NCI-H2196 treated with DMSO at 0.1 percent for 48 hours (cell line): ENCODE data around the gene SHISA9.

Experiments
- DNase-seq: peaks from one replicate; lab custom pipeline; 2025; ENCODE audit not compliant: unreplicated experiment; lab: John Stamatoyannopoulos, UW

SHISA9 gene

DNA sequence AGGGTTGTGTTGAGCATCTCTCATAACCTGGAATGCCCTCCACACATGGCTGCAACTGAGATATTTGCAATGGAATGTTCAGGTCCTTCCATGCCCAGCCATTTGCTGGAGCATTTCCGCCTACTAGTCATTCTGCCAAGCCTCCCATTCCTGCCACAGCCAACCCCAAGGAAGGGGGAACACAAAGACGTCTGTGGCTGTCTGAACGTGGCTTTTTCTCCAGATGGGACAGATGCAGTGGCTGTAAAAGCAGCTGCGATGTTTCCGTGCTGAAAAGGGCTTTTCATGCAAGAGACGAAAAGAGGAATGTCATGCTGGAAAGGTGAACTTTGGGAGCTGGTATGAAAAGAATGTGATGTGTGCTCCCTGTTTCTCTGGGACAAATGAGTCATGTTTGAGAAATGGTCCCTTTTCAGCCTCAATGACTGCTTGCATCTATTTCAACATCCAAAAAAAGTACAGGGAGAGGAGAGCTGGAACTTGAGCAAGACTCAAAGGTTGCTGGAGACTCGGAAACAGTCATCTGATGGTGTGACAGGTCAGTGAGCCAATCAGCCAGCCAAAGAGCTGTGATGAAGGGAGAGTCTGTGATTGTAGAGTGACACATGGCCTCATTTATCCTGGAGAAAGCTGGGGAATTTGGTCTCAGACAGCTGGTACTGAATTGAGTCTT, 208.9 kb downstream of the SHISA9 start:
- DNase-seq = no peak

DNA sequence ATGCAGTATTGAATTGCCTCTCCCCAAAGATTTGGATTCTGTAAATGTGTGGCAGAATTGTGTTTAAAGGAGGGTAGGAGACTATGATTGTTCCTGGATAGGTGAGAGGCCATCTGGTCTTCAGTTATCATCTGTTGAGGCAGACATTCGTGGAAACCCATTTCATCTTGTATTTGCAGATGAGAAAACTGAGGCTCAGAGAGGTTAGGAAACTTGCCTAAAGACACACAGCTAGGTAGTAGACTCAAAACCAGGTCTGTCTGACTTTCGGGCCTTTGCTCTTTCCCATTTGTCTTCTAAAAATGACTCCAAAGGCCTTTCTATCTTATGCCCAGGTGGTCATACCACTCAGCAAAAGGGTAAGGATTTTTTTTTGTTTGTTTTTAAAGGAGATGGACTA, 210.3 kb downstream of the SHISA9 start:
- DNase-seq = no peak

DNA sequence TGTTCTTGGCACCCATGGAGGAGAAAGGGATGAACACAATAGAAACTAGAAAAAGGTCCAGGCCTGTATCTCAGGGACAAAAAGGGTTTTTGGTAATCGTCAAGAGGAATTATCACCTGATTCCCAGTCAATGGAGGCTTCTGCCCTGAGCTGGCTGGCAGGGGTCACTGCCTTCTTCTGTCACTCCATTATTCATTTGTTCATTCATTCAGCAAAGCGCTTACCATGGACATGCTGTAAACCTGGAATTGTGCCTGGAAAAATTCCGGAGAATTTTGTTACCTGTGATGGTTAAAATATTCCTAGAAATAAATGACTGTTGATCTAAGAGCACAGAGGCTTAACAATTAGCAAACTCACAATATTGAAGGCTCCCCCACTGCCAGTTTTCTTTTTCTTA, 212.3 kb downstream of the SHISA9 start:
- no peak for DNase-seq

DNA sequence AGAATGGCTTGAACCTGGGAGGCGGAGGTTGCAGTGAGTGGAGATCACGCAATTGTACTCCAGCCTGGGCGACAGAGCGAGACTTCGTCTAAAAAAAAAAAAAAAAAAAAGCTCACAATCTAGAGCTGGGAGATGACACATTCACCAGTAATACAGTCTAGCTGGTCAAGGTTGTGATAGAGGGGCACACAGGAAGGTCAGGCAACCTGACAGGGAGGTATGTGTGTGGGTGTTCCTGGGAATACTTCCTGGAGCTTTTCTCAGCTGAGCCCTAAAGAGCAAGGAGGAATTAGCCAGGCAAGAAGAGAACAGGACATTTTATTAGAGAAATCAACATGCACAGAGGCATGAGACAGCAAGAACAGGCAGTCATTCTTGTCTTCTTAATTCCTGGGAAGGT, 216.7 kb downstream of the SHISA9 start:
- no peak for DNase-seq

DNA sequence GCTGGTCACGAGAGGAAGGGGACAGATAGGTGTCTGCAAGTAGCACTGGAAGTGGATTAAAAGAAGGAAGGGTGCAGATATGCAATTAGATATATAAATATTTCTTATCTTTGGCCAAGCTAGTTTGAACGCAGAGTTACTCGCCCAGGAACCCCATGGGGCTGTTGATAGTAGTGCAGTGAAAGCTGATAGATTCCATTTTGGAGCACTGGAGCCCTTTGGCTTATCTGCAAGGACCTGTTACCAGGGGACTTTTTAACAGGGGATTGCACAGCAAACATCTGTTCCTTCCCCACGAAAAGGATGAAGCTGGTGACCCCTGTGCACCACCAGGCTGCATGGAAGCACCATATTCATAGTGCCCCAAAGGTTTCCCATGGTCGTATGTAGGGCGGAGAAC, 218.7 kb downstream of the SHISA9 start:
- DNase-seq = no peak

DNA sequence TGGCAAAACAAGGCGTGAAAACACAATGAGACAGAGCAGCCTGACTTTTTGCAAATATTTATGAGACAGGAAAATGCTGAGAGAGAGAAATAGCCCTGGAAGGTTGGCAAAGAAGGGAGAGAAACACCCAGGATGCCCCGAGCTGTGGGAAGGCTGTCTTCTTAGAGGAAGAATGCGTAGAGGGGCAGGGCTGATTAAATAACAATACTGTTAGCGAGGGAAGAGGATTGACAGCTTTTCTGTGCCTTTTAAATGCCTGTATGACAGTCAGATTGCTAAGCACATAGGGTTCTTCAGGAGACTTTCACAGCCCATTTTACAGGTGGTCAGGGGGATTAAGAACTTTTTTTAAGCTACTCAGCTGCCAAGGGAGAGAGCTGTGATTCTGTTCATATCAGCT, 219.2 kb downstream of the SHISA9 start:
- DNase-seq = no peak

DNA sequence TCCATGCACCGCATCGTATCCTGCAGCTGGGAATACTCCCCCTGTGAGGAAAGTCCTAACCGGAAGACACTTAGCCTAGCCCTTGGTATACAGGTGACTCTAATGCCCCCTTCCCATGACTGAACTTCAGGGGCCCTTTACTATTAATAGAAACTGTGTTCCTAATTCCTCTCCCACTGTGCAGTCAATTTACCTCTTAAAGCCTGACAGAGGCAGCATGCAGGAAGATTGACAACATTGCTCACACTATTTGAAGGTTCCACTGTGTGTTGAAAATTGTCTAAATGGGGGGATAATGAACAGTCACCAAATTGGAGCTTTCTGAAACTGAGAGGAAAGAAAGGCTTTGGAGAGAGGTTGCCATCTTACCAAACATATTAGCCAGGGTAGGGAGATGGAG, 222.6 kb downstream of the SHISA9 start:
- no peak for DNase-seq

DNA sequence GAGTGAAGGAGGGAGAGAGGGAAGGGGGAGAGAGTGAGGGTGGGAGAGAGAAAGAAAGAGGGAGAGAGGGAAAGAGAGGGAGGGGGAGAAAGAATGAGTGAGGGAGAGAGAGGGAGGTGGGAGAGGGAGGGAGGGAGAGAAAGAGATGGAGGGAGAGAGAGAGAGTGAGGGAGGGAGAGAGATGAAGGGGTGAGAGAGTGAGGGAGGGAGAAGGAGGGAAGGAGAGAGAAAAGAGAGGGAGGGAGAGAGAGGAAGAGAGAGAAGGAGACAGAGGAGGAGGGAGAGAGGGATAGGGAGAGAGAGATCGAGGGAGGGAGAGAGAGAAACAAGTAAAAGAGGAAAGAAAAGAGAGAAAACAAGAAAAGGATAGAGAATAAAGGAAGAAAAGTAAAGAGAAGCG, 225.7 kb downstream of the SHISA9 start:
- DNase-seq = no peak

DNA sequence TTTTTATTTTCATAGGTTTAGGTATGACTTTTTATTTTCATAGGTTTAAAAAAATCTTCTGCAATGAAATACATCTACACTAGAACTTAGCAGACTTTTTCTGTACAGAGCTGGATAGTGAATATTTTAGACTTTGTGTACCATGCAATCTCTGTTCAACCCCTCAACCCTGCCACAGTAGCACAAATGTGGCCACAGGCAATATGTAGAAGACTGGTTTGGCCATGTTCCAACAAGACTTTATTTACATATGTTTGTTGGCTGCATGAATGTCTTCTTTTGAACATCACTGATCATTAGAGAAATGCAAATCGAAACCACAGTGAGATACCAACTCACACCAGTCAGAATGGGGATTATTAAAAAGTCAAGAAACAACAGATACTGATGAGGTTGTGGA, 229.2 kb downstream of the SHISA9 start:
- no peak for DNase-seq

DNA sequence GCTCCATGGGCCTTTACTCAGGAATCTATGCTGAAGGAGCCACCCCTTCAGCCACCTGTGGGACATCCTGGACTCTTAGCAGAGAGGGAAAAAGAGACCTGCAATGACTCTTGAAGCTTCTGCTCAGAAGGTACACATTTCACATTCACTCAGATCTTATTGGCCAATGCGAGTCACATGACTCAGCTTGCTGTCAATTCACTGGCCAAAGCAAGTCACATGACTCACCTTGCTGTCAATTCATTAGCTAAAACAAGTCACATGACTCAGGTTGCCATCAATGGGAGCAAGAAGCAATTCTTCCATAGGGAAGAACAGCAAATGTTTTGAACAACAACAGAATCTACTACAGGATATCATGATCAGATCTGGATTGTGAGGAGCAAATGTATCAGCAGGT, 233.4 kb downstream of the SHISA9 start:
- no peak for DNase-seq

DNA sequence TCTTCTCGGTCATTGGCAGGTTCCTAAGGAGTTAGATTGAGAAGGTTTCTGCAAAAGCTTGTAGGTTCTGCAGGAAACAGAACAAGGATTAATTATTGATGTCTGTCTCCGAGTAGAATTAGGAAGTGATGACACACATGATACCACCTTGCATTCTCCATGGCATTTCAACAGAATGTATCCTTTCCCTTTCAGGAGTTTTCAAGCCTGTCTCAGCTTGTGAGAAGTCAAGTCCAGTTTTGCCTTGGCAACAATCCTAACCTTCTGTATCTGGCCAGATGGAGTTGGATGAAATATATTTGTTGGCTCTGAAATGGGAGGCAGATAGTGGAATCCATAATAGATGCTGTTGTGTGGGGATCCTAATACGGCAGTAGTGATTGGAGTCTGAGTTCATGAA, 235.5 kb downstream of the SHISA9 start:
- DNase-seq = no peak

DNA sequence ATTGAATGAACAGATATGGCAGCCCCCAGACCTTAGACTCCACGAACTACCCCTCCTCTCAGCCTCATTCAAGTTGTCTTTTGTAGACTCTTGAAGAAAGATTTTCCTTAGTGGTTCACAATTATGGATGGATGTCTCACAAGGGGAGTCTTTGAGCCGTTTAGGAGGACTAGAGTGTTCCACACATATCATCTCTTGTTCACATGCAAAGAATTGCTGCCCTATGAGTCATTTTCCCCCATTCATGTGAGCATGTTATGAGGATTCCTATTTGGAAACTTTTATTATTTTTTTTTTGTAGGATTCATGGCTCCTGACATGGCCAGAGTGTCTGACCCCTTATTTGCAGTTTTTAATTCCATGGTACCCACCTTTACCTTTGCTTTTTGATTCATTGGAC, 237.1 kb downstream of the SHISA9 start:
- no peak for DNase-seq

DNA sequence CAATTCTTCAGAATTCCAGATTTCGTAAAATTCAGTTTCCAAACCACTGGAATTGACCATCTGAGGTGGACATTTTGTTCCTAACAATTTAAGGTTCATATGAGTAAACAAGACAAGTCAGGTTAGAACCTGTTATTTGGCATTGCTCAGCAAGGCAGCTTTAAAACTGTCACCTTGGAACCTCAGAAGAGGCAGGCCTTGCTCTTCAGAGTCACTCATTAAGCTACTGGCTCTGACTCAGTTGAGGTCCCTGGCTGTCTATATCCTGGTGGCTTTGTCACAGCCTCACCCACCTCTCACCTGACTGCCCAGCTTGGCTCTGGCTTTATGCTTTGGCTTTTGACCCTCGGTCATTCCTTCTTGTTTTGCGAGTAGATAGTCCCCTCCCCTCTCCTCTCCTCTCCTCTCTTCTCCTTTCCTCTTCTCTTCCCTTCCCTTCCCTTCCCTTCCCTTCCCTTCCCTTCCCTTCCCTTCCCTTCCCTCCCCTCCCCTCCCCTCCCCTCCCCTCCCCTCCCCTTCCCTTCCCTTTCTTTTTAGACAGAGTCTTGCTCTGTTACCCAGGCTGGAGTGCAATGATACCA, 238.4 kb downstream of the SHISA9 start:
- DNase-seq = no peak

DNA sequence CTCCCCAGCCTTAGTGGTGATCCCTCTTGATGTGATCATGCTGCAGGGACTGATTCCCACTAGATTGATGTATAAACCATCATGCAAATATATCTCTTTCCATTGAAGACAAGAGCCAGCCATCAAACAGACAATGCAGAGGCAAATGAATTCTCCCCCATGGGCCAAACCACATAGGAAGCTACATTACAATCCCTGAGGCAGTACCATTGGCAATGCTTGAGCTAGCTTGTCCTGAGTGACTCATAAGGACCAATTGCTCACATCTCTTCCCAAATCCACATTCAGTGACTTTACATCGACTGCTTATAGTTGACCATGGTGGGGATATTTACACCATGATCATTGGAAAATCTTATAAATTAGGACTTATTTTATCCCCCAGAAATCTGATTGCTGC, 242.2 kb downstream of the SHISA9 start:
- no peak for DNase-seq

DNA sequence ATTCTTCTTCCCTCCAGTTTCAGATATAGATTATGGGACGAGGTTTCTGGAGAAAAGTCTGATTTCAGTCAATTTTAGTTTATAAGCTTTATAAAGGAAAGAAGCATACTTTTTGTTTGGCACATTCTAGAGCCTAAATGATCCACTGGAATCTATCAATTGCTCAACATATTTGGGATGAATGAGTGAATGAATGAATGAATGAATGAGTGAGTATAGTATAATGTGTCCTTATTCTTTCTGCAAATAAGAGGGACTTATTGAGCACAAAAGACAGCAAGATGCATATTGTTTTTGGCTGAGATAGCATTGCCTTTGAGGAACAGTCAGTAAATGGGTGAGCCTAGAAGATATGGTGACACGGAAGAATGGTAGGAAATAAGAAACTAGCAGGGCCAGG, 245.4 kb downstream of the SHISA9 start:
- DNase-seq = no peak

DNA sequence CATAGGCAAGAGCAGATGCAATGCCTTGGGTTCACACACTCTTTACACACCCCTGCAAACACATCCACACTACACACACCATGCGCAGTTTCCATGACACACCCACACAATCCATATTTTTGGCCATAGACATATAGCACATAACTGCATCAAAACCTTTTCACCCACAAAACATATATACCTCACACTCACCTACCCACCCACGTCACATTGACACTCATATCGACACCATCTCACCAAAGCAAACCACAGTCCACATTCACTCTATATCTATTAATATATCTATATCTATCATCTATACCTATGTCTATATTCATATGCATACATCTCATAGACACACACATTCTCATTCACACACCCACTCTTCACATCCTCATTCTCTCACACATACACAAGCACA, 246.9 kb downstream of the SHISA9 start:
- DNase-seq = no peak

DNA sequence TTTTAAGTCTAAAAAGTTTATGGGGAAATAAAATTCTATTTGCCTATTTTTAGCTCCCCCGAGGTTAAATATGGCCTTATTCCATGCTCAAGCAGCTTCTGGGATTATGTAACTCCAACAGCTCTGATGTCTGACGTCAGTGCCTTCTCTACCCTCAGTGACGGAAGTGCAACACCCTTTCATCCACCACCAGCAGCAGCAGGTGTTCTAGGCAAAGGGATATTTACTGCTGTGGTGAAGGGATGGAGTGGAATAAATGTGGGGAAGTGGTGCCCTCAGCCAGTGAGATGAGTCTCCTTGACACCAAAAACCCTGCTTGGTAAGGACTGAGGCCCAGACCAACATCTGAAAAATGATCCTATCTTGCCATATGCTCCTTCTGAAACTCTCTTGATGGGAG, 247.4 kb downstream of the SHISA9 start:
- DNase-seq = peak; percentile 80

DNA sequence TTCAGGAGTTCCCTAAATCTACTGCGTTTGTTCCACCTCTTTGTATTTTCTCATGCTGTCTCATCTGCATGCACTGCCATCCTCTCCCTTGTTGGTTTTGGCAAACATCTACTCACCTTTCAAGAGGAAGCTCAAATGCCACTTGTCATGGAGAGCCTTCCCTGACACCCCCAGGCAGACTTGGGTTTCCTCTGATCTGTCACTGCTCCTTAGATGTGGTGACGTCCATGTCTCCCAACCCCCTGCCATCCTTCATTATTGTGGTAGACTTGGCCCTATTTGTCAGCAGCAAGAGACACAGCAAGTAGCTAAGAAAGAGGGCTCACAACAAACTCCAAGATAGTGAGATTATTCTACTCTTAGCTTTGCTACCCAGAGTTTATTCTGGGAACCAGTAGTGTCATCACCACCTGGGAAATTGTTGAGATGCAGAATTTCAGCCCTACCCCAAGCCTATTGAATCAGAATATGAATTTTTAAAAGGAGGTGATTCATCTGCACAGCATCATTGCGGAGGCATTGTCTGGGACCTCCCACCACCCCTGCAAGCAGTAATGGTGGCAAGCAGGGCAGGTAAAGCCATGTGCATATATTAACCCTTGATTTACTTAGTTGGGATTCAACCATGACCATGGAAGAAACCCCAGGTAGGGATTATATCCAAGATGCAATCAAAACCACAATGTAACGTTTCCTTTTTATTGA, 248.9 kb downstream of the SHISA9 start:
- peak; percentile 27 for DNase-seq

DNA sequence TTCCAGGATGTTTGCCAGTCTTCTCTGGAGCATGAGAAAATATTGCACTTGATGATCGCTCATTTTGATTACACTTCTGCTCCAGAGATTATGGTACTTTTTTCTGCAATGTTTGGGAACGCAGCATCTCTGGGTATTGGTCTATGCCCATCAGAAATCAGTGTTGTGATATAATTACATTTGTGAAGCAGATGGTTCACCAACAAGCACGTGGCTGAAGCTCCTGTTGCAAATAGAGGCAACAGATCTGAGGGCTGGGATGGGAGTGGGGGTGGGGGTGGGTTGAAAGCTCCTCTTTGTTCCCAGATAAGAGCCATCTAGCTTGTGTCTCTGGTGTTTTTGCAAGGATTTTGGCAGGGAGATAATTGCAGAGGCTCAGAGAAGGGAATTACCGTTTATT, 252.3 kb downstream of the SHISA9 start:
- DNase-seq = no peak

DNA sequence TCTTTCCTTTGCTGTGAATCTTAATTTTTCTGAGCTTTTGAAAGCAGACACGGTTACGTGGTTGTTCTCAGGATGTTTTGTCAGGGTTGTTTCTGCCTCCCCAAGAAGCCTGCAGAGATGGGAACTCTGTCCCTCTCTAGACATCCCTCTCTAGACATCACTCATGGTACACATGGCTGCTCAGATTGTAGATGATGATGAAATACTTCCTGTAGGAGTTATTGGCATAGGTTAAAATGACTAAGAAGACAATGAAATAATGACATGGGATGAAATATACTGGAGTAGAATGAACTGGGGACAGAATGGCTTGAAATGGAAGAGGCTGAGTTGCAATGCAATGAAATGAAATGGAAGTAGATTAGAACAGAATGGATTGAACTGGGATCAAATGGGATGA, 253.4 kb downstream of the SHISA9 start:
- DNase-seq = no peak

DNA sequence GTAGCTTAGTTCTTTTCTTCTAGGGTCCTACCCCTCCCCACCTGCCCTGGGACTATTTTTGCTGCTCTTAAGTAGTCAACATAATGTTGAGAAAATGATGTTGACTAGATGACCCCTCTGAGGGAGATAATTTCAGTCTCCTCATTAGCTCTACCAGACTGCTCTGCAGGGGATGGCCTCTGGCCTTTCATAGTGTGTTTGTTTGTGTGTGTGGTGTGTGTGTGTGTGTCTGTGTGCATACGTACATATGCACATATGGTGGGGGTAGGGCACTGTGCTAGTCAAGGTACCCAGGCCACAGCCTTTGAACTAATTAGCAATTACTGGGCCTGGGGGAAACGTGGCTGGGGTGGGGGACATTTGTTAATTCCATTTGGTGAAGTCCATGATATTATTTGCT, 254.0 kb downstream of the SHISA9 start:
- DNase-seq = no peak

DNA sequence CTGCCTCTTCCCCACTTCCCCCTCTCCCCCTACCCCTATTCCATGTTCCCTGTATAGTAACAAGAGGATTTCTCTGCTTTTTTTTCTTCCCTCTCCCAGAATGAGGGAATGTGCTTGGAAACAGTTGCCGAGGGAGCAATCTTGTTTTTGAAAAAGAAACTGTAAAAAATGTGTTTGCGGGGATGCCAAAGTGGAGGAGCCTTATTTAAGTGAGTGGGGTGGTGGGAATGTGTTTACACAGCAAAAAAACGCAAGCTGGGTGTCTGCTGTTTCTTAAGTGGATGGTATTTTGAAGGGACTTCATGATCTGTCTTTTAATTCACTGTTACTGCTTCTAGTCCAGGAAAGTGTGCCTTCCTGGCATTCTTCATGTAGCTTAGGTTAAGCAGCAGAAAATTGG, 254.4 kb downstream of the SHISA9 start:
- DNase-seq = no peak

DNA sequence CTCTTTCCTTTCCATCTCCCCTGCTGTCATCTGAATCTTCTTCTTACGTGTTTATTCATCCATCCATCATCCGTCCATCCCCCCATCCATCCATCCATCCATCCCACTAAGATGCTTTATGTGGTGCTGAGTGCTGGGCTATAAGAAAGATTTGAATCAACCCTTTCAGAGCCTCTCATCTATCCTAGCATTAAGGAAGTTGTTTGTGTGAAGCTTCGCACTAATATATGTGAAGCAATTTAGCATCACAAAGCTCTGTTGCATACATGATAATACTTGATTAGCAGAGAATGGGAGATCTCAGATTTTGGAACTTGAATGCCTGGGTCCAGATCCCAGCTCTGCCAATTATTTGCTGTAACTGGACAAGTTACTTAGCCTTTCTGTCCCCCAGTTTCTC, 255.7 kb downstream of the SHISA9 start:
- DNase-seq = no peak
